A673 (cell line): ENCODE results near the gene DEPDC7. TPM values are rescaled to one million over a fixed set of nuclear protein-coding genes. Genes with fewer than 3 reads are reported as not detected.

Experiments used
- BruUV-seq: library from RNA; stranded (reverse); fragments of 400-500 nt; replicated peaks from 2 replicates; lab custom pipeline; 2021; lab: Mats Ljungman, UMichigan
- CTCF ChIA-PET: fragments of 300-600 bp; sonication (Branson Sonifier 250); formaldehyde crosslinking; loops from one replicate; lab custom pipeline; 2022; ENCODE audit warnings: antibody characterized with exemption; lab: Charles Lee
- POLR2A ChIA-PET: fragments of 300-600 bp; sonication (Branson Sonifier 250); formaldehyde crosslinking; loops from one replicate; lab custom pipeline; 2022; ENCODE audit warnings: antibody characterized with exemption; ENCODE audit not compliant: low non-redundant PET; lab: Charles Lee
- DNase-seq: peaks from one replicate; pipeline ENCODE4 v3.0.0-alpha.2; 2015; ENCODE audit warnings: low spot score
- H3K27ac ChIP-seq: fragments of 200-600 bp; sonication (generic); 2 replicates; pipeline ENCODE4 v1.5.1; 2016; ENCODE audit warnings: mixed run types, low read depth, mild to moderate bottlenecking, mixed read lengths, antibody characterized with exemption, low read length; ENCODE audit not compliant: poor library complexity, severe bottlenecking
- H3K27me3 ChIP-seq: fragments of 200-600 bp; sonication (generic); replicated peaks from 2 replicates; pipeline ENCODE4 v1.6.1; 2017; ENCODE audit warnings: mixed run types, low read depth, mild to moderate bottlenecking, mixed read lengths, antibody characterized with exemption, low read length; ENCODE audit not compliant: insufficient read depth, poor library complexity
- H3K36me3 ChIP-seq: fragments of 200-600 bp; sonication (generic); 2 replicates; pipeline ENCODE4 v1.6.1; 2016; ENCODE audit warnings: mixed run types, mild to moderate bottlenecking, mixed read lengths, antibody characterized with exemption, low read length; ENCODE audit not compliant: insufficient read depth, poor library complexity, severe bottlenecking
- H3K4me1 ChIP-seq: fragments of 200-600 bp; sonication (generic); 2 replicates; pipeline ENCODE4 v1.6.1; 2017; ENCODE audit warnings: mixed run types, mild to moderate bottlenecking, mixed read lengths, antibody characterized with exemption, low read length; ENCODE audit not compliant: insufficient read depth, poor library complexity, severe bottlenecking
- H3K4me3 ChIP-seq: fragments of 200-600 bp; sonication (generic); 2 replicates; pipeline ENCODE4 v1.5.1; 2016; ENCODE audit warnings: low read depth, mixed run types, mild to moderate bottlenecking, mixed read lengths, low read length; ENCODE audit not compliant: poor library complexity, severe bottlenecking
- H3K9me3 ChIP-seq: fragments of 200-600 bp; sonication (generic); 2 replicates; pipeline ENCODE4 v1.6.1; 2016; ENCODE audit warnings: mixed run types, low read depth, mild to moderate bottlenecking, mixed read lengths, antibody characterized with exemption, low read length; ENCODE audit not compliant: poor library complexity, severe bottlenecking
- EZH2 ChIP-seq: fragments of 200-600 bp; sonication (generic); IDR thresholded peaks from 2 replicates; pipeline ENCODE4 v1.6.1; 2017; ENCODE audit warnings: borderline replicate concordance, low read depth, mild to moderate bottlenecking, mixed read lengths, antibody characterized with exemption, low read length; ENCODE audit not compliant: poor library complexity, severe bottlenecking
- intact Hi-C: fragments of 100-400 bp; cut with micrococcal nuclease; formaldehyde crosslinking; loops from one replicate; pipeline ENCODE4 v1.10.0; 2022; ENCODE audit not compliant: unreplicated experiment
- total RNA-seq: library from RNA; stranded (reverse); gene quantifications from 2 replicates; pipeline ENCODE4 v1.2.3, GENCODE V29; 2021
- TF ChIP-seq, protein P1 (sequence below): fragments of 300-800, 200-600 bp; sonication (generic); conservative IDR thresholded peaks from 2 replicates; pipeline ENCODE4 v1.5.1; 2017; ENCODE audit warnings: low read depth, mild to moderate bottlenecking, antibody characterized with exemption, low read length, moderate library complexity, mixed read lengths

DEPDC7 gene
- total RNA-seq, 1 experiment from 2014 or later, result 11.4 TPM

DNA sequence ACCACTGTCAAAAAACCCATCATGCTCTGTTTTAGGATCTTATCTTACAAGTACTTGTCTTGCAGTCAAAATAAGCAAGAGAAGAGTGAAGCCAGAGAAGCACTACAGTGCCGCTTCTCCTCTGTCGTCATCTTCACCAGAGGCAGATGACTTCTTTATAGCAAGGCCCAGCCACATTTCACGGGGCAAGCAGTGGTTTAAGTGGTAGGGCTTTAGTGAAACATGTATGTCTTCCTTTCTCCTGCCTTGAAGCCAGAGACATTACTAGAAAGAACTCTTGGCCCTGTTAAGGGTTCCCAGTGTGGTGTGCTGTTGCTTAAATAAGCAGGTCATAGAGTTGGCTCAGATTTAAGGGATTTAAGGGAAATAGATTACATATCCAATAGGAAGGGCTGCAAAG, 42.9 kb upstream of the DEPDC7 start:
- intact Hi-C loops, result no loop called here
- Histone ChIP-seq H3K9me3 (no peaks in the 10 kb centered on the region), H3K36me3 (peaks cover 57% of the 10 kb centered on the region), H3K27ac (no peak overlapping the region), H3K27me3 (no peaks in the 10 kb centered on the region), H3K4me1 (no peaks in the 10 kb centered on the region), H3K4me3 (no peak overlapping the region)
- BruUV-seq, result no TSS peak
- CTCF ChIA-PET, result no interaction called here
- POLR2A ChIA-PET, result no interaction called here
- TF ChIP-seq EZH2, result no peak
- TF ChIP-seq, protein P1, sequence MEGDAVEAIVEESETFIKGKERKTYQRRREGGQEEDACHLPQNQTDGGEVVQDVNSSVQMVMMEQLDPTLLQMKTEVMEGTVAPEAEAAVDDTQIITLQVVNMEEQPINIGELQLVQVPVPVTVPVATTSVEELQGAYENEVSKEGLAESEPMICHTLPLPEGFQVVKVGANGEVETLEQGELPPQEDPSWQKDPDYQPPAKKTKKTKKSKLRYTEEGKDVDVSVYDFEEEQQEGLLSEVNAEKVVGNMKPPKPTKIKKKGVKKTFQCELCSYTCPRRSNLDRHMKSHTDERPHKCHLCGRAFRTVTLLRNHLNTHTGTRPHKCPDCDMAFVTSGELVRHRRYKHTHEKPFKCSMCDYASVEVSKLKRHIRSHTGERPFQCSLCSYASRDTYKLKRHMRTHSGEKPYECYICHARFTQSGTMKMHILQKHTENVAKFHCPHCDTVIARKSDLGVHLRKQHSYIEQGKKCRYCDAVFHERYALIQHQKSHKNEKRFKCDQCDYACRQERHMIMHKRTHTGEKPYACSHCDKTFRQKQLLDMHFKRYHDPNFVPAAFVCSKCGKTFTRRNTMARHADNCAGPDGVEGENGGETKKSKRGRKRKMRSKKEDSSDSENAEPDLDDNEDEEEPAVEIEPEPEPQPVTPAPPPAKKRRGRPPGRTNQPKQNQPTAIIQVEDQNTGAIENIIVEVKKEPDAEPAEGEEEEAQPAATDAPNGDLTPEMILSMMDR, result no peak
- DNase-seq, result no peak

DNA sequence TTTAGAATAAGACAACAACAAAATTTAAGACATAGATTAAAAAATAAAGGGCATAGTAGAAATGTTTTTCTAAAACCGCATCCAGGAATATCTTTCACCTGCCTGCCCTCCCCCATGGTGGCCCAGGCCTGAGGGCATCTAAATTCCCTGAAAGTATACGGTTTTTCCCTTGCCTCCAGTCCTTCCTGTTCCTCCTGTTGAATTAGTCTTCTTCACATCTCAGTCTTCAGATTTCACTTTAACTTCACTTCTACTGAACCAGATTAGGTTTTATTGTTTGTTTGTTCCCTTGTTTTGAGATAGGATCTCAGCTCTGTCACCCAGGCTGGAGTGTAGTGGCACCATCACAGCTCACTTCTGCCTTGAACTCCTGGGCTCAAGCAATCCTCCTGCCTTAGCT, 33.1 kb upstream of the DEPDC7 start:
- ChIA-PET CTCF (no interaction called here), POLR2A (no interaction called here)
- Histone ChIP-seq H3K4me3 (no peak overlapping the region), H3K9me3 (no peaks in the 10 kb centered on the region), H3K4me1 (no peaks in the 10 kb centered on the region), H3K27me3 (no peaks in the 10 kb centered on the region), H3K36me3 (no peaks in the 10 kb centered on the region), H3K27ac (no peak overlapping the region)
- DNase-seq, result no peak
- TF ChIP-seq, protein P1, result no peak
- BruUV-seq, result no TSS peak
- intact Hi-C loops, result no loop called here

DNA sequence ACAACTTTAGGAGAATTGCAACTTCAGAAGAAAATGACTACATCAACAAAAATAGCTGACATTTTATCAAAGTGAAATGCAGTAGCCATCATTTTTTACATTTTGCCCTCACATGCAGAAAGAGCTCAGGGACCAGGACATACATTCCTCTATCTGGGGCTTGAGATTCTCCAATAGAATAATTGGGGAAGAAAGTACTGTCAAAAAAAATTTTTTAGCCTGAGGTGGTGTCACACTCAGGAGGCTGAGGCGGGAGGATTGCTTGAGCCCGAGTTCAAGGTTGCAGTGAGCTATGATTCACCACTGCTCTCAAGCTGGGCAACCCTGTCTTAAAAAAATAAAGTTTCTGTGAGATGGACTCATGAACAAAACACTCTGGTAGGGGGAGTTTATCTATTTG, 32.2 kb upstream of the DEPDC7 start:
- TF ChIP-seq, protein P1, result no peak
- no peak for TF ChIP-seq EZH2
- ChIA-PET CTCF (interaction anchor here (1.5 kb wide), 1 partner anchor 82 kb away, joined by 4 read pairs; no protein-coding TSS in a partner anchor), POLR2A (interaction anchor here (0.5 kb wide), 1 partner anchor 1129 kb away, joined by 6 read pairs; no protein-coding TSS in a partner anchor)
- Histone ChIP-seq H3K9me3 (no peaks in the 10 kb centered on the region), H3K27ac (no peak overlapping the region), H3K4me3 (no peak overlapping the region), H3K27me3 (no peaks in the 10 kb centered on the region), H3K36me3 (no peaks in the 10 kb centered on the region), H3K4me1 (no peaks in the 10 kb centered on the region)
- intact Hi-C loops, result no loop called here
- no peak for DNase-seq
- BruUV-seq, result no TSS peak
